HG03135 (cell line): ENCODE data around the gene SPAG4.

ENCODE experiments used
- ATAC-seq: cut with Tn5 transposase; IDR thresholded peaks from one replicate; pipeline ENCODE4 v1.9.1; 2021; ENCODE audit warnings: mild to moderate bottlenecking, moderate library complexity; ENCODE audit not compliant: unreplicated experiment

Gene SPAG4

GRCh38 chr20:35619196-35620095 lies 3.8 kb downstream of the SPAG4 start:
- ATAC-seq: peak; percentile 31

DNA sequence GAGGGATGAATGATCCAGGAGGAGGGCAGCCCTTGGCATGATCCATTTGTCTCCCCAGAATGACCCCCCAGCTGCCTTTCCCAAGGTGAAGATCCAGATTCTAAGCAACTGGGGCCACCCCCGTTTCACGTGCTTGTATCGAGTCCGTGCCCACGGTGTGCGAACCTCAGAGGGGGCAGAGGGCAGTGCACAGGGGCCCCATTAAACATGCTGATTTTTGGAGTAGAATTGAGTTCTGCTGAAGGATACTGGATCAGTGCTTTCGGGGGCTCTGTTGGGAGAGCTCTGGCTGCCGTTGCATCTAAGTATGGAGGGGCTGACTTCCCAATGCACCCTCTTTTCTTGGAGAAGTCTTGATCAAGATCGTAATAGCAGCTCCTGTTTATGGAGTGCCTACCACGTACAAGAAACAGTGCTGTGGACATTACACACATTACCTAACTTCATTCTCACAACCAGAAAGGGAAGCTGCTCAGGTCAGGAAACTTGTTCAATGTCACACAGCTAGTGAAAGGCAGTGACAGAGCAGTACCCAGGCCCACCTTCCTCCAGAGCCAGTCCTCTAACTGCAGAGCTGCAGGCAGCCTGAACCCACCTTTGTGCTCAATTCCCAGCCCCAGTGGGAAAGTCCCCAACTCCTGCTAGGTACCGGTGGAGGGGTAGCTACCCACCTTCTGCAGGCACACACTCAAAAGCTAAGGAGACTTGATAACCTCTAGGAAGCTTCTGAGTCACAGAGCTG lies 5.4 kb downstream of the SPAG4 start:
- ATAC-seq: no peak

DNA sequence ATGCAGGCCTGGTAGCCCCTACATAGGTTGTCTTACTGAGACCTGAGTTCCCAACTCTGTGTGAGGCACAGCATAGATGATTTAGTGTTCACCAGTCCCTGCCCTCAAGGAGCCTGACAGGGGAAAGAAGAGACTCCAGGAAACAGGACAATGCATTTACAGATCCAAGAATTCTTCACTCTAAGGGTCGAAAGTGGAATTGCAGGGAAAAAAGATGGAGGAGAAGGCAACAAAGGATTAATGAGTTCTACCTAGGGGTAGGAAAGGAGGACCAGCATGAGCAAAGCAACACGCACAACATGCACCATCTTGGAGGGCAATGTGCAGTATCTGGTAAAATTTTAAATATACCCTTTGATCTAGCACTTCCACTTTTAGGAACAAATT lies 5.9 kb downstream of the SPAG4 start:
- ATAC-seq: no peak

DNA sequence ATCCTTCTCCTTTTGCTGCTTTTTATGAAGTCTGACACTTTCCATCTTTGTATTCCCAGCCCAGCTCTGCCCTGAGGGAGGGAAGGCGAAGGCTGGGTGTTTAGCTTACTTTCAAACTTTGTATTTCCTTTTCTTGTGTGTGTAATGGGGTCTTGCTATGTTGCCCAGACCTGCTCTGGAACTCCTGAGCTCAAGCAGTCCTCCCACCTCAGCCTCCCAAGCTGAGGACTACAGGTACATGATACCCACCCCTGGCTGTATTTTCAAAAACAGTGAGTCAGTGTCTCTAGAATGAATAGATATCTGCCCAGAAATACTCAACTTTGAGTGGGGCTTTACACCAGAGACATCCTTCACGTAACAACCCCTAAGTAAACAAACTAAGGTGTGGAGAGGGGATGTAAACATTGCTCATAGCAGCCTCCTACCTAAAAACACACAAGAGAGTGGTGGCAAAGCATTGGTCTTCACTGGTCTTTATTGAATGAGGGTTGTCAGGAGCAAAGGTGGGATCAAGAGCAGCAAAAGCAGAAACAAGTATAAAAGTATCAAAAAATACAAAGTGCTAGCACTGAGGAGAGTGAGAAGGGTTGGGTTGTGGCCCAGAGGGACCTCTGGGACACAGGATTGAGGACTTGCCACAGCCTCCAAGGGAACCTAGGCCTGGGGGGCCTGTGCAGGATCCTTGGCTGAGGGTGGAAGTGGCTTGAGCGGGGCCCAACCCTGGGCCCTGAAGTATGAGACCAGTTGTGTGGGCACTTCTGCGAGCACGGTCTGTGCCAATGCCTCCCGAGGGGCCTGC lies 10.2 kb downstream of the SPAG4 start:
- ATAC-seq: no peak

- ATAC-seq: no peak
Measured at GRCh38 chr20:35626386-35627001, 10.9 kb downstream of the SPAG4 start.

DNA sequence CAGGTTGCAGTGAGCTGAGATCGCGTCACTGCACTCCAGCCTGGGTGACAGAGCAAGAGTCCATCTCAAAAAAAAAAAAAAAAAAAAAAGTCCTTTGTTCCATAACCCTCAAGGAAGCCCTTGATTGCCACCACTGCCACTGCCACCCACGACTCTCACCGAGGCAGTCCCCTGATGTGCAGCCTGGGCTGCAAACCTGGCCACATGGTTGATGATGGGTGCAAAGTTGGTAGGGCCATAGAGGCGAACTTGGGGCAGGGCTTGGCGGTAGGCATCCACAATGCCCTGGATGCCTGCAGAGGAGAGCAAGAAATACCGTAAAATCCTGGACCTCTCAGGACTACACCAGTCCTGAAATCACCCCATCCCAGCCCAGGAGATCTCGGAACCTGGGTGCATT lies 11.5 kb downstream of the SPAG4 start:
- ATAC-seq: no peak

DNA sequence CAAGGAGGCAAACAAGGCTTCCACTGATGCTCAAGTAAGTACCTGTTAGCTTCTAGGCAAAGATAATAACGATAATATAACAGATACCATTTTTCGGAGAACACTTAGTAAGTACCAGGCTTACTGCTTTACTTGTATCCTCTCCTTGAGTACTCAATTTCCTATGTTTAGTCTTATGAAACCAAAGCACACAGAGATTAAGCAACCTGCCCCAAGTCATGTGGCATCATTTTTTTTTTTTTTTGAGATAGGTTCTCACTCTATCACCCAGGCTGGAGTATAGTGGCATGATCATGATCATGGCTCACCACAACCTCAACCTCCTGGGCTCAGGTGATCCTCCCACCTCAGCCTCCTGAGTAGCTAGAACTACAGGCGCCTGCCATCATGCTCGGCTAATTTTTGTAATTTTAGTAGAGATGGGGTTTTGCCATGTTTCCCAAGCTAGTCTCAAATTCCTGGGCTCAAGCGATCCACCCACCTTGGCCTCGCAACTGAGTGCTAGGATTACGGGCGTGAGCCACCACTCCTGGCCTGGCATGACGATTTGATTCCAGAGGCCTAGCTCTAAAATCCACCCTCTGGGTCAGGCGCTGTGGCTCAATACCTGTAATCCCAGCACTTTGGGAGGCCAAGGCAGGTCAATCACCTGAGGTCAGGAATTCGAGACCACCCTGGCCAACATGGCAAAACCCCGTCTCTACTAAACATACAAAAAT lies 14.0 kb downstream of the SPAG4 start:
- ATAC-seq: no peak

DNA sequence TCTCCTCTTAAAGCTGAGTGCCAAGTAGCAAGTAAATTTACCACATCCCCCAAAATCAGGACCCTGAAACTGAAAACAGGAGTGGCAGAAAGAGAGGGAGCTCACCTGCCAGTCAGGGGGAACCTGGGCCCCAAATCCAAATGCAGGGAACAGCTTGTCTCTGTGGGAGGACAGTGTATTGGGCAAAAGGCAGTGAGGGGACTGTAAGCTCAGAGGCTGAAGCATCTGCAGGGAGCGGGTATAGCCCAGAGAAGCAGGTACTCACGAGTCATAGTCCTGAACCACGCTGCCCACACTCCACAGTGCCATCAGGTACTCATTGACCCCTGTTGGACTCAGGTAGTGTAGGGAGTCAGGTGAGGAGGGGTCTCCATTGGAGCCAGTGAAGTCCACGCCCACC lies 15.0 kb downstream of the SPAG4 start:
- ATAC-seq: no peak

DNA sequence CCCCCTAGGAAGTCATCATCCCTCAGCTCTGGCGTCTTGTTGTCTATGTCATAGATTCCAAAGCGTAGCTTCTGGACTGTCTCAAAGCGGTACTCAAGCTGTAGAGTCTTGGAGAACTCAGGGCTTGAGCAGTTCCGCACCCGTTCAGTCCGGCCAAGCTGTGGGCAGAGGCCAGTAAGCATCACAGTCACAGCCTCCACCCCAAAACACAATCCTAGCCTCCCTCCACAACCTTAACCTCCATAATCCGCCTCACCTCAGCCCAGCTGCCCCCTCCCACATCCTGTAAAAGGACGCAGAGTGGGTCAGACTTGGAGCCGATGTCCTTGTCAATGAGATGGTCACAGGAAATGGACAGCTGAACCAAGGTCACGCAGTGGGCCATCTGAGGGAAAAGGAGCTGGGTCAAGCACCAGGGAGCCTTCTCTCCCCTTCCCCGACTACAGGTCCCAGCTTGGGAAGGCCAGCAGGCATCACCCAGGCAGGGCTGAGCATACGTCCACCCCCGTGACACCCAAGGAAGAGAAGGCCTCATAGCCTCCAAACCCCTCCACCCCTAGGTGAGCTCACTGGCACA lies 17.0 kb downstream of the SPAG4 start:
- no peak for ATAC-seq

DNA sequence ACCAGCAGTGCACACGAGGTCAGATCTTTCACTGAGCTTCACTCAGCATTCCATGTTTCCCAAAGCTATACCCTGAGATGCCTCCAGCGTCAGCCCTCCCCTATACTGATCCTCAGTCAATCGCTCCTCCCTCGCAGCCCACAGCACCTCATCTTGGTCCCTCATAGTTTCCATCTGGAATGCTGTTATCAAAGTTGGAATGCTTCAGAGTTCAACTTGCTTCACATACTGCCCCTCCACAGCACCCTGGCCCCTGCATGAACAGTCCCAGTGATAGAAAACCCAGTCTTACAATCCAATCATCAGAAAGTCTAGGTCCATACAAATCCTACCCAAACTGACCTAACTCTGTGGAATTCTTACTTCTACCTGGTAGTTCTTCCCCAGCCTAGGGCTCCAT lies 20.0 kb downstream of the SPAG4 start:
- ATAC-seq: no peak

DNA sequence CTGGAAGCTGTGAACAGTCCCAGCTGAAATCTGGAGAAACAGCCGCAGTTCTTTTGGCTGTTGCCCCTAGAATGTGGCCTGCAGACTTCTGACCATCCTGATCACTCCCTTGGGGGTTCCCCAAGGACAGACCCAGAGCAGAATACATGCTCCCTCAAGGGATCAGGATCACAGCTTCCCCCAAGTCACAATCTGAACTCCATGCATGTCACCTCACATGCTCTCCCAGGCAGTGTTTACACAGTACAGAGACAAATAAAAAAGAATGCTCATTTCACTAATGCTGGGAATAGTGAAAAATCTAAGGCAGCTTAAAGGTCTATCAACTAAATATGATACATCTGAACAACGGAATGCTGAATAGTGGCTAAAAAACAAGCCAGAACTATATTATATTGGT lies 20.5 kb downstream of the SPAG4 start:
- ATAC-seq: no peak

- no peak for ATAC-seq
Measured at GRCh38 chr20:35637276-35637675, 21.6 kb downstream of the SPAG4 start.

DNA sequence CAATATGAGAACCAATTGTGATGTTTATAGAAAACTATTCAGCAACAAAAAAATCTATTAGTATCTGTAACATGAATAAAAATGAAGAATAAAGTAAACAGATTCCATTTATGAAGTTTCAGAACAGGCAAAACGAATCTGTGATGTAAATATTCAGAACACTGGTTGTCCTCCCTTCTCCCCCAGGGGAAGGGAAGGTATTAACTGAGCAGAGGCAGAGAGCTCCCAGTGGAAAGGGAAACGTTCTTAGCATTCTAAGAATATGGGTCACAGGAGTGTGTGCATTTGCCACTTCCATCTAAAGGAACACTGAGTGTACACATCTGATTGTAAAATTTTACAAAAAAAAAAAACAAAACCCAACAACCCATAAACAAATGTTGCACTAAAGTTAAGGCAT lies 23.1 kb downstream of the SPAG4 start:
- ATAC-seq: no peak

DNA sequence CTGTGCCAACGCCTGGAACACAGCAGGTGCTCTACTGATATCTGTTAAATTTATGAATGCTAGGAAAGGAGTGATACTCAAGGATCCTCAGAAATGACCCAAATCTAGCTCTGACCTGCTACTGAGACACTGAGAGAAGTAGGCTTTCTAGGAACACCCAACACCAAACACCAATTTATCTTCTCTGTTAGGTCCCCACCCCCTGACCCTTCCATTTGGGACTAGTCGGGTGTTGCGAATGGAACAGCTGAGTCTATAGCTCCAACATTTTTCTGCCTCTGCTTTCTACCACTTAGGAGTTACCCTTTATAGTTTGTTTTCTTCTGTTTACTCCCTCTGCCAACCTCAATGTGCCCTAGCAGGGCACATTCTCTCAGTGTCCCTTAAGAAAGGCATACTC lies 25.1 kb downstream of the SPAG4 start:
- ATAC-seq: no peak

- no peak for ATAC-seq
Measured at GRCh38 chr20:35641743-35642142, 26.1 kb downstream of the SPAG4 start.

GRCh38 chr20:35643045-35643444 lies 27.4 kb downstream of the SPAG4 start:
- ATAC-seq: no peak

- ATAC-seq: no peak
Measured at GRCh38 chr20:35644806-35645205, 29.2 kb downstream of the SPAG4 start.

- no peak for ATAC-seq
Measured at GRCh38 chr20:35648836-35649235, 33.2 kb downstream of the SPAG4 start.

GRCh38 chr20:35650632-35651031 lies 35.0 kb downstream of the SPAG4 start:
- no peak for ATAC-seq

DNA sequence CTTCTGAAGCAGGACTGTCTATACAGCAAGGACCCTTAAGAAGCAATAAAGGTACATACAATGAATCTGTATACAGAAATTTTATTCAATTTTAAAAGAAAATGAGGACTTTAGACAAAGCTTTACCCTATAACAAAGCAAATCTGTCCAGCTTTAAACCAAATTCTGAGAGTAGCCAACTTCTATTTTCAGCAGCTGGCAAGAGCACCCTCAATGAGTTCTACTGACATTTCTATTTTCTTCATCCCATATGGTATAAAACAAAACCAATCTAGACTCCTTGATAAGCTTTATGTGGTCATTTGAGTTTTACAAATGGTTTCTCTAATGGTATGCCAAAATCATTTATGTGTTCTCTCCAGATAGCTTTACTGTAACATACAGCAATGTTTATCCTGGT lies 36.3 kb downstream of the SPAG4 start:
- no peak for ATAC-seq
